GM12878 (cell line): ENCODE measurements around the gene XPOT. TPM values are rescaled to one million over a fixed set of nuclear protein-coding genes. Genes with fewer than 3 reads are reported as not detected.

ENCODE experiments used
- ATAC-seq: fragments of 200-7000 bp; cut with Tn5 transposase; 3 replicates; pipeline ENCODE4 v1.9.1; 2020; ENCODE audit warnings: mild to moderate bottlenecking, moderate library complexity
- BruUV-seq: library from RNA; stranded (reverse); fragments of 400-500 nt; replicated peaks from 2 replicates; lab custom pipeline; 2021; lab: Mats Ljungman, UMichigan
- CTCF ChIA-PET: fragments of 300-600 bp; sonication (Branson Sonifier 250); formaldehyde crosslinking; extraction: SDS; loops from one replicate; lab custom pipeline; 2021; ENCODE audit warnings: inconsistent platforms; lab: Yijun Ruan, JAX
- POLR2A ChIA-PET: fragments of 350-600 bp; formaldehyde crosslinking; extraction: SDS; loops from one replicate; lab custom pipeline; 2021; ENCODE audit warnings: inconsistent platforms; lab: Charles Lee
- RAD21 ChIA-PET: fragments of 300-600 bp; sonication (Branson Sonifier 250); formaldehyde crosslinking; loops from one replicate; lab custom pipeline; 2023; ENCODE audit warnings: antibody characterized with exemption; ENCODE audit not compliant: unreplicated experiment; lab: Charles Lee
- SMC1A ChIA-PET: fragments of 300-600 bp; sonication (Branson Sonifier 250); formaldehyde crosslinking; loops from one replicate; lab custom pipeline; 2023; ENCODE audit not compliant: unreplicated experiment, uncharacterized antibody; lab: Charles Lee
- DNase-seq: peaks from one replicate; pipeline ENCODE4 v3.0.0-alpha.2; 2011; ENCODE audit warnings: low read depth, low spot score
- FAIRE-seq: peaks from 3 replicates; lab custom pipeline; 2011; peaks lifted over from hg19 to GRCh38; lab: Jason Lieb, UNC
- H2AFZ ChIP-seq: 2 replicates; pipeline ENCODE4 v1.6.0; 2011; ENCODE audit warnings: low read depth, low read length, control low read depth; ENCODE audit not compliant: control insufficient read depth
- H3K27ac ChIP-seq: 2 replicates; pipeline ENCODE4 v1.5.1; 2011; ENCODE audit warnings: control low read depth; ENCODE audit not compliant: control insufficient read depth, insufficient read depth
- H3K27me3 ChIP-seq, 2 experiments: replicated peaks in 1 of 2; 2 replicates each; pipeline versions ENCODE4 v1.6.0 to v1.6.1; 2011; ENCODE audit warnings: low read length in 1 of 2; ENCODE audit not compliant: control insufficient read depth in 2 of 2, insufficient read depth in 2 of 2
- H3K36me3 ChIP-seq, 2 experiments: 2 replicates each; pipeline ENCODE4 v1.5.1; 2011; ENCODE audit warnings: low read length in 1 of 2; ENCODE audit not compliant: control insufficient read depth in 2 of 2, insufficient read depth in 2 of 2
- H3K4me1 ChIP-seq: 2 replicates; pipeline ENCODE4 v1.6.1; 2011; ENCODE audit warnings: mild to moderate bottlenecking, low read length, moderate library complexity, mixed read lengths; ENCODE audit not compliant: control insufficient read depth, insufficient read depth
- H3K4me2 ChIP-seq: 2 replicates; pipeline ENCODE4 v1.6.0; 2011; ENCODE audit warnings: control low read depth; ENCODE audit not compliant: control insufficient read depth, insufficient read depth
- H3K4me3 ChIP-seq: fragments of 200-600 bp; sonication (generic); 2 replicates; pipeline ENCODE4 v1.5.1; 2016
- H3K79me2 ChIP-seq: 2 replicates; pipeline ENCODE4 v1.6.0; 2011; ENCODE audit warnings: low read length; ENCODE audit not compliant: control insufficient read depth, insufficient read depth
- H3K9ac ChIP-seq: 2 replicates; pipeline ENCODE4 v1.8.0; 2011; ENCODE audit warnings: low read length, control low read depth, mixed read lengths; ENCODE audit not compliant: control insufficient read depth, insufficient read depth
- H3K9me3 ChIP-seq: replicated peaks from 3 replicates; pipeline ENCODE4 v1.5.1; 2011; ENCODE audit warnings: mild to moderate bottlenecking, low read length; ENCODE audit not compliant: control insufficient read depth, insufficient read depth
- H4K20me1 ChIP-seq: 2 replicates; pipeline ENCODE4 v1.6.0; 2011; ENCODE audit not compliant: control insufficient read depth, insufficient read depth
- CHD1 ChIP-seq: IDR thresholded peaks from 2 replicates; pipeline ENCODE4 v1.6.1; 2012; ENCODE audit warnings: low read depth, low read length, improper control_type of control experiment
- DPF2 ChIP-seq: fragments of 450-650 bp; IDR thresholded peaks from 2 replicates; pipeline ENCODE4 v1.6.1; 2017; ENCODE audit warnings: mild to moderate bottlenecking
- MTA3 ChIP-seq: IDR thresholded peaks from 2 replicates; pipeline ENCODE4 v1.6.1; 2012; ENCODE audit warnings: low read length, inconsistent platforms, borderline replicate concordance
- NBN ChIP-seq: fragments of 450-650 bp; IDR thresholded peaks from 2 replicates; pipeline ENCODE4 v1.6.1; 2016
- NFXL1 ChIP-seq: fragments of 450-650 bp; IDR thresholded peaks from 2 replicates; pipeline ENCODE4 v1.6.1; 2017; ENCODE audit warnings: antibody characterized with exemption, mild to moderate bottlenecking, borderline replicate concordance
- PAX8 ChIP-seq: fragments of 450-650 bp; IDR thresholded peaks from 2 replicates; pipeline ENCODE4 v1.6.1; 2017; ENCODE audit warnings: mild to moderate bottlenecking, moderate library complexity
- POLR2A ChIP-seq: IDR thresholded peaks from 2 replicates; pipeline ENCODE4 v1.6.1; 2011; ENCODE audit warnings: low read depth, mild to moderate bottlenecking, low read length
- RAD51 ChIP-seq: fragments of 450-650 bp; IDR thresholded peaks from 2 replicates; pipeline ENCODE4 v1.6.1; 2016; ENCODE audit warnings: moderate library complexity, mild to moderate bottlenecking, inconsistent platforms
- RCOR1 ChIP-seq: conservative IDR thresholded peaks from 2 replicates; pipeline ENCODE4 v1.6.1; 2012; ENCODE audit warnings: low read depth, low read length, improper control_type of control experiment
- RELA ChIP-seq: fragments of 450-650 bp; IDR thresholded peaks from 2 replicates; pipeline ENCODE4 v1.8.0; 2014; ENCODE audit warnings: borderline replicate concordance; ENCODE audit not compliant: partially characterized antibody
- RUNX3 ChIP-seq: IDR thresholded peaks from 2 replicates; pipeline ENCODE4 v1.6.1; 2012; ENCODE audit warnings: low read length, inconsistent platforms
- SREBF1 ChIP-seq: IDR thresholded peaks from 2 replicates; pipeline ENCODE4 v1.6.1; 2012; ENCODE audit warnings: mild to moderate bottlenecking, low read length
- TCF7 ChIP-seq: IDR thresholded peaks from 2 replicates; pipeline ENCODE4 v1.6.1; 2014; ENCODE audit warnings: antibody characterized with exemption, borderline replicate concordance
- ZBED1 ChIP-seq: IDR thresholded peaks from 2 replicates; pipeline ENCODE4 v1.6.1; 2016; ENCODE audit warnings: borderline replicate concordance
- WGBS: methylation state at CpG from one replicate; pipeline ENCODE4 v1.1.6; 2016; ENCODE audit warnings: low lambda C conversion rate; ENCODE audit not compliant: insufficient replicate concordance, insufficient coverage; ENCODE audit errors: missing lambda C conversion rate; 5-methylcytosine and 5-hydroxymethylcytosine counted together
- in situ Hi-C: fragments of 300-500 bp; cut with MboI; formaldehyde crosslinking; loops from 9 replicates; pipeline ENCODE4 v1.14.3; 2018; ENCODE audit warnings: mixed read lengths
- intact Hi-C: fragments of 100-400 bp; cut with micrococcal nuclease; formaldehyde crosslinking; loops from one replicate; pipeline ENCODE4 v1.14.2; 2022; ENCODE audit not compliant: unreplicated experiment
- polyA plus RNA-seq, 11 experiments: library from polyadenylated mRNA; depleted of rRNA in 4 of 11; unstranded in 6 of 11; stranded (reverse) in 5 of 11; fragments of >200 nt; fragmentation: Nextera tagmentation in 4 of 11; fragmentation: Illumina TruSeq in 1 of 11; extraction: Ambion mirVana in 4 of 11; extraction: Trizol in 1 of 11; gene quantifications; 1 replicate in 1 of 11; 2 replicates in 10 of 11; pipeline versions ENCODE4 v1.2.1 to v1.2.3, GENCODE V29; 2011 to 2016; ENCODE audit warnings: inconsistent platforms in 2 of 11, missing spikeins in 2 of 11, low read depth in 1 of 11
- small RNA-seq: library from RNA; depleted of rRNA; stranded (forward); fragments of <200 nt; gene quantifications from one replicate; pipeline ENCODE3, GENCODE V24; 2014
- total RNA-seq, 4 experiments: library from RNA; depleted of rRNA in 3 of 4; stranded (reverse); fragments of >200 nt in 3 of 4; fragmentation: Illumina TruSeq in 1 of 4; extraction: Trizol in 1 of 4; gene quantifications; 2 replicates each; pipeline versions ENCODE4 v1.2.1 to v1.2.3, GENCODE V29; 2013 to 2021

The XPOT gene
- total and polyA plus RNA-seq, 10 of the 15 experiments (the other 5 are each of a cell fraction or from before 2014, with no cell fraction given) = 11.9 to 66.3 (median 54.7) TPM

DNA sequence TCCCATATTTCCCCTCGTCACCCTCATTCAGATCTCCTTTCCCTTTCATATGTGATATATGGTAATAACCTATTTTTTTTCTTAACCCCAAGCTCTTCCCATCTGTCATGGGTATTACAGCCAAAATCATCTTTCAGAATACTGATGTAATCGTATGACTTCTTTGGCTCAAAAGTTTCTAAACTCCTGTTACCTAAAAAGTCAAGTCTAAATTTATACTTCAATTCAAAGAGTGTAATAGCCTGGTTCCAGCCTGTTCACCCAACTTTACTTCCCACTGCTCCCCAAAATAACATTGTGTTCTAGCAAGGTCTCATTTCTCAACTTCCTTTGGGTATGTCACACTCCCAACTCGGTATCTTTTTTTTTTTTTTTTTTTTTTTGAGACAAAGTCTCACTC is 96.2 kb downstream of the XPOT start:
- H3K36me3 ChIP-seq = peaks cover 0 to 25% of the 10 kb centered on the region in 2 experiments; a peak in 2 of 4 replicates
- no peak overlapping the region for H2AFZ ChIP-seq
- no peak for TF ChIP-seq RUNX3
- TF ChIP-seq SREBF1 = no peak
- TF ChIP-seq RCOR1 = no peak
- TF ChIP-seq MTA3 = no peak
- no peak for TF ChIP-seq CHD1
- TF ChIP-seq POLR2A = no peak
- TF ChIP-seq PAX8 = no peak
- TF ChIP-seq TCF7 = no peak
- TF ChIP-seq RELA = no peak
- TF ChIP-seq NFXL1 = no peak
- no peak for TF ChIP-seq RAD51
- TF ChIP-seq ZBED1 = no peak
- TF ChIP-seq NBN = no peak
- TF ChIP-seq DPF2 = no peak
- H4K20me1 ChIP-seq = no peaks in the 10 kb centered on the region
- intact Hi-C loops (no loop called here), in situ Hi-C loops (no loop called here)
- RAD21 ChIA-PET = no interaction called here
- DNase-seq (no peak), FAIRE-seq (no peak), ATAC-seq (no peak)
- BruUV-seq = no TSS peak
- H3K4me1 ChIP-seq = no peaks in the 10 kb centered on the region
- no peaks in the 10 kb centered on the region for H3K27me3 ChIP-seq
- H3K4me3 ChIP-seq = no peak overlapping the region
- H3K9me3 ChIP-seq = no peaks in the 10 kb centered on the region
- SMC1A ChIA-PET = no interaction called here
- H3K79me2 ChIP-seq = no peaks in the 10 kb centered on the region
- WGBS = 90% methylated on average over 3 of the region's 3 CpGs
- no peak overlapping the region for H3K4me2 ChIP-seq
- no peak overlapping the region for H3K27ac ChIP-seq
- POLR2A ChIA-PET = no interaction called here
- no peak overlapping the region for H3K9ac ChIP-seq
- CTCF ChIA-PET = interaction anchor here (0.7 to 1.7 kb wide), 2 partner anchors 8 to 48 kb away, joined by 3 to 4 read pairs; no protein-coding TSS in a partner anchor

Small RNAs within 50 kb of the gene (small RNA-seq; reads per million reads assigned to genes)
- gene RF01210 = not detected

Other genes starting within 250 kb of the XPOT start
- gene KICS2, start 182.1 kb upstream of the XPOT start, total RNA-seq (2014; rRNA removed) = 11.0 and 12.2 TPM in 2 replicates
- gene KICS2, start 182.1 kb upstream of the XPOT start, total RNA-seq (2014; rRNA removed; fragmentation: Illumina TruSeq; extraction: Trizol) = 8.4 and 8.8 TPM in 2 replicates
- 10.2 and 10.4 TPM in 2 replicates for gene KICS2, start 182.1 kb upstream of the XPOT start, total RNA-seq (2021)
- gene KICS2, start 182.1 kb upstream of the XPOT start, polyA plus RNA-seq (2011; rRNA removed) = 13.1 and 14.2 TPM in 2 replicates
- gene KICS2, start 182.1 kb upstream of the XPOT start, polyA plus RNA-seq (2014; fragmentation: Illumina TruSeq; extraction: Trizol) = 9.7 and 13.4 TPM in 2 replicates
- 1 to 10 TPM; 3.9 to 4.4 TPM for gene KICS2, start 182.1 kb upstream of the XPOT start, polyA plus RNA-seq (2014; fragmentation: Nextera tagmentation; extraction: Ambion mirVana)
- 7.9 and 12.2 TPM in 2 replicates for gene KICS2, start 182.1 kb upstream of the XPOT start, polyA plus RNA-seq (2014; rRNA removed)
- gene KICS2, start 182.1 kb upstream of the XPOT start, polyA plus RNA-seq (2016; fragmentation: Nextera tagmentation; extraction: Ambion mirVana) = 1 to 10 TPM; 9.2 TPM
- gene C12orf56, start 13.6 kb upstream of the XPOT start, total RNA-seq (2014; rRNA removed) = not detected in 2 replicates
- not detected in 2 replicates for gene C12orf56, start 13.6 kb upstream of the XPOT start, total RNA-seq (2014; rRNA removed; fragmentation: Illumina TruSeq; extraction: Trizol)
- not detected in 2 replicates for gene C12orf56, start 13.6 kb upstream of the XPOT start, total RNA-seq (2021)
- not detected in 2 replicates for gene C12orf56, start 13.6 kb upstream of the XPOT start, polyA plus RNA-seq (2011; rRNA removed)
- not detected in 2 replicates for gene C12orf56, start 13.6 kb upstream of the XPOT start, polyA plus RNA-seq (2014; fragmentation: Illumina TruSeq; extraction: Trizol)
- gene C12orf56, start 13.6 kb upstream of the XPOT start, polyA plus RNA-seq (2014; fragmentation: Nextera tagmentation; extraction: Ambion mirVana) = not detected
- not detected in 2 replicates for gene C12orf56, start 13.6 kb upstream of the XPOT start, polyA plus RNA-seq (2014; rRNA removed)
- not detected for gene C12orf56, start 13.6 kb upstream of the XPOT start, polyA plus RNA-seq (2016; fragmentation: Nextera tagmentation; extraction: Ambion mirVana)
- 36.1 and 43.8 TPM in 2 replicates for gene TBK1, start 47.7 kb downstream of the XPOT start, total RNA-seq (2014; rRNA removed)
- gene TBK1, start 47.7 kb downstream of the XPOT start, total RNA-seq (2014; rRNA removed; fragmentation: Illumina TruSeq; extraction: Trizol) = 44.7 and 47.1 TPM in 2 replicates
- 22.6 and 28.5 TPM in 2 replicates for gene TBK1, start 47.7 kb downstream of the XPOT start, total RNA-seq (2021)
- gene TBK1, start 47.7 kb downstream of the XPOT start, polyA plus RNA-seq (2011; rRNA removed) = 40.2 and 74.6 TPM in 2 replicates
- 39.2 and 48.0 TPM in 2 replicates for gene TBK1, start 47.7 kb downstream of the XPOT start, polyA plus RNA-seq (2014; fragmentation: Illumina TruSeq; extraction: Trizol)
- gene TBK1, start 47.7 kb downstream of the XPOT start, polyA plus RNA-seq (2014; fragmentation: Nextera tagmentation; extraction: Ambion mirVana) = 10 to 100 TPM; 13.4 to 18.0 TPM
- gene TBK1, start 47.7 kb downstream of the XPOT start, polyA plus RNA-seq (2014; rRNA removed) = 24.7 and 31.0 TPM in 2 replicates
- 10 to 100 TPM; 48.2 to 49.3 TPM for gene TBK1, start 47.7 kb downstream of the XPOT start, polyA plus RNA-seq (2016; fragmentation: Nextera tagmentation; extraction: Ambion mirVana)
- gene RASSF3, start 206.1 kb downstream of the XPOT start, total RNA-seq (2014; rRNA removed) = 27.2 and 30.5 TPM in 2 replicates
- gene RASSF3, start 206.1 kb downstream of the XPOT start, total RNA-seq (2014; rRNA removed; fragmentation: Illumina TruSeq; extraction: Trizol) = 32.4 and 33.3 TPM in 2 replicates
- 59.4 and 62.4 TPM in 2 replicates for gene RASSF3, start 206.1 kb downstream of the XPOT start, total RNA-seq (2021)
- gene RASSF3, start 206.1 kb downstream of the XPOT start, polyA plus RNA-seq (2011; rRNA removed) = 42.0 and 48.8 TPM in 2 replicates
- gene RASSF3, start 206.1 kb downstream of the XPOT start, polyA plus RNA-seq (2014; fragmentation: Illumina TruSeq; extraction: Trizol) = 44.6 and 51.6 TPM in 2 replicates
- 10 to 100 TPM in 1 of 2 experiments, 1 to 10 TPM in 1; 9.0 to 11.2 TPM for gene RASSF3, start 206.1 kb downstream of the XPOT start, polyA plus RNA-seq (2014; fragmentation: Nextera tagmentation; extraction: Ambion mirVana)
- 32.3 and 35.8 TPM in 2 replicates for gene RASSF3, start 206.1 kb downstream of the XPOT start, polyA plus RNA-seq (2014; rRNA removed)
- gene RASSF3, start 206.1 kb downstream of the XPOT start, polyA plus RNA-seq (2016; fragmentation: Nextera tagmentation; extraction: Ambion mirVana) = 1 to 10 TPM; 6.9 to 8.1 TPM